22Rv1 (cell line): ENCODE data around the gene HERC6.
A peak's percentile ranks its signal among the peaks of the same experiment; 100 is the strongest.

Source experiments
- H3K27ac ChIP-seq: fragments of 450-650 bp; 2 replicates; pipeline ENCODE4 v1.5.1; 2017
- CTCF ChIP-seq: fragments of 450-650 bp; IDR thresholded peaks from 2 replicates; pipeline ENCODE4 v1.5.1; 2017; ENCODE audit warnings: mild to moderate bottlenecking
- ZFX ChIP-seq: fragments of 450-650 bp; IDR thresholded peaks from 2 replicates; pipeline ENCODE4 v1.6.1; 2017; ENCODE audit warnings: antibody characterized with exemption, borderline replicate concordance

The HERC6 gene

GRCh38 chr4:88396681-88397080, 18.0 kb downstream of the HERC6 start:
- no peak for TF ChIP-seq ZFX
- TF ChIP-seq CTCF: no peak
- H3K27ac ChIP-seq: no peak overlapping the region

DNA sequence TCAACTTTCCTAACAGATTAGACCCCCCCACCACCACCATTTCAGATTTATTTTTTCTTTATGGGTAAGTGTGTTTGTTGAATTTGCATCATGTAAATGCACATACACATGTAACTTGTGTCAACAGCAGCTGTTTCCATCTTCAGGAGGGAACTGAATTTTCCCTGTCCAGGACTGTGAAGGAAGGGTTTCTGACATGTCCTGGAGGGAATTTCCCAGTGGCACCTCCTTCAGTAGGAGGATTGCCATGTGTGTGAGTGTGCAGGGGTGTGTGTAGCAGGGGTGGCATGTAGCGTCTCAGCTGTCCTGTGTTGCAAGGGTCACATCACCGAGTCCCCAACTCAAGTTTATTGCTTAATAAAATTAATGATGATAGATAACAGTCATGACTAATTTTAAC, 19.7 kb downstream of the HERC6 start:
- TF ChIP-seq ZFX (no peak), CTCF (no peak)
- H3K27ac ChIP-seq: no peak overlapping the region

- TF ChIP-seq CTCF (no peak), ZFX (no peak)
- H3K27ac ChIP-seq: no peak overlapping the region
Observed at GRCh38 chr4:88409206-88409605, 30.6 kb downstream of the HERC6 start.

- H3K27ac ChIP-seq: no peak overlapping the region
- TF ChIP-seq CTCF (no peak), ZFX (no peak)
Observed at GRCh38 chr4:88409789-88410188, 31.1 kb downstream of the HERC6 start.

DNA sequence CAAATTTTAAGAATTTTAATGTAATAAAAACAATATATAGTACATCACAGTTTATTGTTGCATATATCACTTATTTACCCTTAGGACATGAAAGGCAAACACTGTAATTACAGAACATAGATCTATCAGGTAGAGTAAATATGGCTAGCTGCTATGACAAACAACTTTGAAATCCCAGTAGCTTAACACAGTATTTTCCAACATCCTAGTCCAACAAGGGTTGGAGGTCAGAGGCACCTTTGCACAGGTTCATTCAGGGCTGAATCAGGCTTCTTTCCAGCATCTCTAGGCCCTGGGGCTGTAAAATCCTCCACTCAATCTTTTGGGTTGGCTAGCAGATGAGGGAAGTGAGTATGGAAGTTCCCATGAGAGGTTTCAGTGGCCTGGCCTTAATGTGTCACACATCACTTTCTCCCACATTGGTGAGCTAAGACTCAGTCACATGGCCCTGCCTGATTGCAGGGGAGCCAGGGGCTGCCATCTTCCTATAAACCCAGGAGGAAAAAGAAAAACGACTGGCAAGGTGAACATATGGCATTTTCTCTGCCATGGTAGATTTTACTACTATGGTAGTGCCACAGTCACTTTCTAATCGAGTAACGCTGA, 32.9 kb downstream of the HERC6 start:
- TF ChIP-seq ZFX: no peak
- TF ChIP-seq CTCF: no peak
- H3K27ac ChIP-seq: peak overlapping the region; percentile 60

GRCh38 chr4:88413801-88414200, 35.1 kb downstream of the HERC6 start:
- TF ChIP-seq CTCF: no peak
- TF ChIP-seq ZFX: no peak
- H3K27ac ChIP-seq: no peak overlapping the region

GRCh38 chr4:88414755-88415154, 36.1 kb downstream of the HERC6 start:
- H3K27ac ChIP-seq: no peak overlapping the region
- TF ChIP-seq CTCF (no peak), ZFX (no peak)
